DND-41 (cell line): Measurements from ENCODE around the gene ATXN7.

ENCODE experiments used
- ATAC-seq: fragments of 200-7000 bp; cut with Tn5 transposase; 3 replicates; pipeline ENCODE4 v1.9.1; 2021; ENCODE audit warnings: low read depth; ENCODE audit not compliant: insufficient read depth
- DNase-seq: peaks from one replicate; pipeline ENCODE4 v3.0.0-alpha.2; 2020
- H2AFZ ChIP-seq: 2 replicates; pipeline ENCODE4 v1.6.0; 2012; ENCODE audit warnings: low read depth, low read length
- H3K27ac ChIP-seq: 2 replicates; pipeline ENCODE4 v1.5.1; 2012; ENCODE audit warnings: low read length, inconsistent platforms
- H3K27me3 ChIP-seq: fragments of 200-600 bp; sonication (generic); 2 replicates; pipeline ENCODE4 v1.6.0; 2012; ENCODE audit warnings: low read length, mild to moderate bottlenecking, inconsistent platforms; ENCODE audit not compliant: insufficient read depth, poor library complexity
- H3K36me3 ChIP-seq: 2 replicates; pipeline ENCODE4 v1.5.1; 2012; ENCODE audit warnings: low read length, inconsistent platforms; ENCODE audit not compliant: insufficient read depth
- H3K4me1 ChIP-seq: 2 replicates; pipeline ENCODE4 v1.5.1; 2012; ENCODE audit warnings: mild to moderate bottlenecking, low read length; ENCODE audit not compliant: insufficient read depth
- H3K4me2 ChIP-seq: 2 replicates; pipeline ENCODE4 v1.6.0; 2012; ENCODE audit warnings: mild to moderate bottlenecking, moderate library complexity, low read length, inconsistent platforms; ENCODE audit not compliant: insufficient read depth
- H3K4me3 ChIP-seq, 2 experiments: fragments of 200-600 bp in 1 of 2; shearing (Covaris generic) in 1 of 2; 2 replicates each; pipeline ENCODE4 v1.5.1; 2012 to 2016; ENCODE audit warnings: inconsistent platforms in 2 of 2, low read length in 2 of 2, mild to moderate bottlenecking in 2 of 2, low read depth in 1 of 2, moderate library complexity in 1 of 2
- H3K79me2 ChIP-seq: 2 replicates; pipeline ENCODE4 v1.6.0; 2012; ENCODE audit warnings: low read length, inconsistent platforms; ENCODE audit not compliant: insufficient read depth
- H3K9ac ChIP-seq: 2 replicates; pipeline ENCODE4 v1.6.0; 2012; ENCODE audit warnings: low read depth, mild to moderate bottlenecking, inconsistent platforms, low read length, moderate library complexity
- H3K9me3 ChIP-seq: 2 replicates; pipeline ENCODE4 v1.5.1; 2012; ENCODE audit warnings: low read length, moderate library complexity, mild to moderate bottlenecking, inconsistent platforms; ENCODE audit not compliant: insufficient read depth, severe bottlenecking
- H4K20me1 ChIP-seq: 2 replicates; pipeline ENCODE4 v1.6.0; 2012; ENCODE audit warnings: low read length; ENCODE audit not compliant: insufficient read depth
- CTCF ChIP-seq: IDR thresholded peaks from 2 replicates; pipeline ENCODE4 v1.5.1; 2012; ENCODE audit warnings: borderline replicate concordance, low read length, moderate library complexity, mild to moderate bottlenecking; ENCODE audit not compliant: poor library complexity, severe bottlenecking; ENCODE audit errors: extremely low read depth
- EZH2 ChIP-seq: IDR thresholded peaks from 3 replicates; pipeline ENCODE4 v1.6.1; 2012; ENCODE audit warnings: borderline replicate concordance, low read depth, mild to moderate bottlenecking, moderate library complexity, low read length, inconsistent platforms; ENCODE audit not compliant: severe bottlenecking

ATXN7 gene

GRCh38 chr3:64031540-64032508 is 168.2 kb downstream of the ATXN7 start:
- Histone ChIP-seq H3K9ac (no peak overlapping the region), H4K20me1 (no peaks in the 10 kb centered on the region), H3K27me3 (peaks cover 5% of the 10 kb centered on the region), H3K4me2 (no peak overlapping the region), H3K79me2 (no peaks in the 10 kb centered on the region), H3K4me3 (no peak overlapping the region), H2AFZ (no peak overlapping the region), H3K27ac (no peak overlapping the region), H3K4me1 (peaks cover 10% of the 10 kb centered on the region; the same call in 1 of the 2 replicates), H3K36me3 (no peaks in the 10 kb centered on the region), H3K9me3 (peaks cover 3% of the 10 kb centered on the region)
- TF ChIP-seq EZH2 (no peak), CTCF (no peak)
- ATAC-seq (no peak), DNase-seq (no peak)

GRCh38 chr3:64033069-64033468 is 169.4 kb downstream of the ATXN7 start:
- no peak for DNase-seq
- no peak overlapping the region for H3K4me3 ChIP-seq
- no peak overlapping the region for H3K4me2 ChIP-seq
- H3K9ac ChIP-seq, result no peak overlapping the region
- no peaks in the 10 kb centered on the region for H3K36me3 ChIP-seq
- H3K27ac ChIP-seq, result no peak overlapping the region
- H3K27me3 ChIP-seq, result no peaks in the 10 kb centered on the region
- H3K9me3 ChIP-seq, result peaks cover 3% of the 10 kb centered on the region
- peaks cover 10% of the 10 kb centered on the region; the same call in 1 of the 2 replicates for H3K4me1 ChIP-seq
- no peak overlapping the region for H2AFZ ChIP-seq
- H3K79me2 ChIP-seq, result no peaks in the 10 kb centered on the region
- TF ChIP-seq CTCF (no peak), EZH2 (no peak)
- no peaks in the 10 kb centered on the region for H4K20me1 ChIP-seq
- ATAC-seq, result no peak

GRCh38 chr3:64037084-64037483 is 173.4 kb downstream of the ATXN7 start:
- Histone ChIP-seq H3K9me3 (peaks cover 3% of the 10 kb centered on the region), H3K4me3 (no peak overlapping the region), H3K27me3 (no peaks in the 10 kb centered on the region), H3K4me2 (no peak overlapping the region), H3K4me1 (no peaks in the 10 kb centered on the region), H3K9ac (no peak overlapping the region), H3K79me2 (no peaks in the 10 kb centered on the region), H3K36me3 (no peaks in the 10 kb centered on the region), H4K20me1 (no peaks in the 10 kb centered on the region), H3K27ac (no peak overlapping the region), H2AFZ (no peak overlapping the region)
- DNase-seq (no peak), ATAC-seq (no peak)
- TF ChIP-seq CTCF (no peak), EZH2 (no peak)
